K562 (cell line): ENCODE results near the gene ZMYND12. TPM values are rescaled to one million over a fixed set of nuclear protein-coding genes. Genes with fewer than 3 reads are reported as not detected.

Source experiments
- COPS2 ChIP-seq: fragments of 450-650 bp; conservative IDR thresholded peaks from 2 replicates; pipeline ENCODE4 v1.6.1; 2016; ENCODE audit warnings: mild to moderate bottlenecking, moderate library complexity
- EP400 ChIP-seq: fragments of 450-650 bp; IDR thresholded peaks from 2 replicates; pipeline ENCODE4 v1.6.1; 2017; ENCODE audit warnings: antibody characterized with exemption, mild to moderate bottlenecking, moderate library complexity
- GABPB2 ChIP-seq: fragments of 250-450 bp; sonication (Bioruptor Pico); conservative IDR thresholded peaks from 2 replicates; pipeline ENCODE4 v1.5.1; 2021; ENCODE audit warnings: mild to moderate bottlenecking
- KDM5B ChIP-seq: fragments of 200-600 bp; sonication (generic); IDR thresholded peaks from 2 replicates; pipeline ENCODE4 v1.6.1; 2012; ENCODE audit warnings: low read depth, mild to moderate bottlenecking, moderate library complexity, low read length, control low read depth, inconsistent platforms; ENCODE audit not compliant: insufficient replicate concordance
- POU5F1 ChIP-seq: fragments of 150-350 bp; IDR thresholded peaks from 2 replicates; pipeline ENCODE4 v1.6.1; 2014; ENCODE audit warnings: borderline replicate concordance, low read length, low read depth, mild to moderate bottlenecking; ENCODE audit not compliant: partially characterized antibody
- PTRF ChIP-seq: fragments of 450-650 bp; IDR thresholded peaks from 2 replicates; pipeline ENCODE4 v1.6.1; 2016; ENCODE audit warnings: mild to moderate bottlenecking, missing genetic modification characterization, missing compliant biosample characterization
- RBBP5 ChIP-seq: fragments of 200-600 bp; sonication (generic); IDR thresholded peaks from 2 replicates; pipeline ENCODE4 v1.6.1; 2012; ENCODE audit warnings: borderline replicate concordance, mild to moderate bottlenecking, low read length, control low read depth, inconsistent platforms; ENCODE audit not compliant: insufficient read depth, poor library complexity, severe bottlenecking
- TAF9B ChIP-seq: fragments of 450-650 bp; IDR thresholded peaks from 2 replicates; pipeline ENCODE4 v1.6.1; 2018; ENCODE audit warnings: mild to moderate bottlenecking; ENCODE audit not compliant: partially characterized antibody
- ZFX ChIP-seq: sonication (generic); formaldehyde crosslinking; IDR thresholded peaks from 2 replicates; pipeline ENCODE4 v1.8.0; 2022; ENCODE audit warnings: mild to moderate bottlenecking, missing genetic modification reagents, moderate library complexity
- ZNF146 ChIP-seq: IDR thresholded peaks from one replicate; pipeline ENCODE4 v1.6.1; 2018; ENCODE audit warnings: missing compliant biosample characterization; ENCODE audit not compliant: unreplicated experiment
- ZNF253 ChIP-seq: fragments of 250-450 bp; sonication (Bioruptor Pico); conservative IDR thresholded peaks from 2 replicates; pipeline ENCODE4 v1.6.1; 2021; ENCODE audit warnings: mild to moderate bottlenecking
- ZNF431 ChIP-seq: sonication (generic); formaldehyde crosslinking; IDR thresholded peaks from 2 replicates; pipeline ENCODE4 v1.8.0; 2022; ENCODE audit warnings: mild to moderate bottlenecking, missing genetic modification reagents
- polyA plus RNA-seq, 8 experiments: library from polyadenylated mRNA; depleted of rRNA in 4 of 8; stranded (reverse) in 5 of 8; unstranded in 3 of 8; fragments of >200 nt; fragmentation: Nextera tagmentation in 2 of 8; fragmentation: Illumina TruSeq in 1 of 8; extraction: Ambion mirVana in 2 of 8; extraction: Trizol in 1 of 8; gene quantifications; 2 replicates each; pipeline versions ENCODE4 v1.2.1 to v1.2.3, GENCODE V29; 2011 to 2014; ENCODE audit warnings: inconsistent platforms in 1 of 8, missing spikeins in 1 of 8
- total RNA-seq, 7 experiments: library from RNA; depleted of rRNA in 6 of 7; stranded (reverse); fragments of >200 nt in 6 of 7; fragmentation: Illumina TruSeq in 2 of 7; extraction: Trizol in 2 of 7; gene quantifications; 2 replicates each; pipeline versions ENCODE4 v1.2.1 to v1.2.3, GENCODE V29; 2011 to 2021; ENCODE audit warnings: low replicate concordance in 1 of 7
- TF ChIP-seq, protein P1 (sequence below): fragments of 250-450 bp; sonication (Bioruptor Pico); IDR thresholded peaks from 2 replicates; pipeline ENCODE4 v1.5.0; 2021; ENCODE audit warnings: mild to moderate bottlenecking, moderate library complexity
- TF ChIP-seq, protein P2 (sequence below): fragments of 250-450 bp; sonication (Bioruptor Pico); IDR thresholded peaks from 2 replicates; pipeline ENCODE4 v1.5.0; 2020; ENCODE audit warnings: mild to moderate bottlenecking, borderline replicate concordance
- TF ChIP-seq, protein P3 (sequence below): fragments of 450-650 bp; IDR thresholded peaks from 2 replicates; pipeline ENCODE4 v1.6.1; 2016; ENCODE audit warnings: low read depth

ZMYND12 gene
- total and polyA plus RNA-seq, 9 of the 15 experiments (the other 6 are each of a cell fraction or from before 2014, with no cell fraction given), result not detected

DNA sequence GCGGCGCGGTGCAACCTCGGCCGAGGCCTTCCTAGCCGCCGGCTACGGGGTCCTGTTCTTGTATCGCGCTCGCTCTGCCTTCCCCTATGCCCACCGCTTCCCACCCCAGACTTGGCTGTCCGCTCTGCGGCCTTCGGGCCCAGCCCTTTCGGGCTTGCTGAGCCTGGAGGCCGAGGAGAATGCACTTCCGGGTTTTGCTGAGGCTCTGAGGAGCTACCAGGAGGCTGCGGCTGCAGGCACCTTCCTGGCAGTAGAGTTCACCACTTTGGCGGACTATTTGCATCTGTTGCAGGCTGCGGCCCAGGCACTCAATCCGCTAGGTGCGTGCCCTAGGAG is 900 bp upstream of the ZMYND12 start (continued):
- TF ChIP-seq POU5F1, result no peak
- no peak for TF ChIP-seq ZNF146
- peak; percentile 34 for TF ChIP-seq RBBP5
- TF ChIP-seq PTRF (tag), result no peak
- TF ChIP-seq ZNF431, result no peak
- TF ChIP-seq, protein P1, sequence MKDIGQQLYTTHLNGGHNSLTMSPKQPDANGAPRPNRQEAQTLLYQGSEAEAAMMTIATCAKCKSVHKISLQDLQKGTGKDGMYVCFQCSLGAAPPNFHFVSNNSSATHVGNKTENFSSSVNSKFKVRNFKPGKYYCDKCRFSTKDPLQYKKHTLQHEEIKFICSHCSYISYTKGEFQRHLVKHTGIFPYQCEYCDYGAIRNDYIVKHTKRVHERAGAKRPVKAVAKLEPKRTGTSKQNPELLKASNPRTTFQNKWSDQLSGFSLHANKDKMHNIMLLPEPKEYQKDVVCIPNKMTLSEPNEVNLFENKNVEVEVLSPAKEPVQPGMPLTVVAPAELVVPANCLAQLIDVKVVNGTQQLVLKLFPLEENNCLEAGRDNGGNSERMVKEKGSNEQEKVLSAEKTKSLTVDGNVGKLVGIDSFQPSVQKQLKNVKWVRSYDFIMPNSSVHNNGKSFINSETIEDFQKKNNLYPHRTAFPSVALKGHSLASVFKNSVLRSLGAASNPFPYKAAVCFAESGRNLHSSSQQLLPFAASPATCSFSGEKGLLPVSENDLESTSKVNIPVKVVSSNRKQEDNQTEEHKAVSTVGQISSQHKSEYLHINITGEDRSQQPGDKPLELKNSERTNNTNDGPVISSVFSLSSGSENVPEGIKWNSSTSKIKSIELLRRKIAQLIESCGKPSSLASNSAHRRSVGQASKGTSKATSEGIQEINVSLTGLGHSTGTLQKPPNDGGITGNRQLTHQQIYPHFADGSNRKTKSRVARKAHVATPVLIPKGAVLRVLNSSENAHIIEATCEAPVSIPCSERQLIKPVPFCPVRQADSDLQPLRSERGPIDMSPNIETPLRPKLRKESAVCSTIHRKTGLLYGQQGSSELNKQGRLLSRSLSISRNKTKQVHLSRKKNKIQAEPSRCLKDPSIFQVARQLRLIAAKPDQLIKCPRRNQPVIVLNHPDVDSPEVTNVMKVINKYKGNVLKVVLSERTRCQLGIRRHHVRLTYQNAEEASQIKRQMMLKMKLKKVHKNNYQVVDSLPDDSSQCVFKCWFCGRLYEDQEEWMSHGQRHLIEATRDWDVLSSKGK (CRISPR knock-in tag), result no peak
- TF ChIP-seq EP400, result peak; percentile 74; the same call in 1 of the 2 replicates
- TF ChIP-seq, protein P2, sequence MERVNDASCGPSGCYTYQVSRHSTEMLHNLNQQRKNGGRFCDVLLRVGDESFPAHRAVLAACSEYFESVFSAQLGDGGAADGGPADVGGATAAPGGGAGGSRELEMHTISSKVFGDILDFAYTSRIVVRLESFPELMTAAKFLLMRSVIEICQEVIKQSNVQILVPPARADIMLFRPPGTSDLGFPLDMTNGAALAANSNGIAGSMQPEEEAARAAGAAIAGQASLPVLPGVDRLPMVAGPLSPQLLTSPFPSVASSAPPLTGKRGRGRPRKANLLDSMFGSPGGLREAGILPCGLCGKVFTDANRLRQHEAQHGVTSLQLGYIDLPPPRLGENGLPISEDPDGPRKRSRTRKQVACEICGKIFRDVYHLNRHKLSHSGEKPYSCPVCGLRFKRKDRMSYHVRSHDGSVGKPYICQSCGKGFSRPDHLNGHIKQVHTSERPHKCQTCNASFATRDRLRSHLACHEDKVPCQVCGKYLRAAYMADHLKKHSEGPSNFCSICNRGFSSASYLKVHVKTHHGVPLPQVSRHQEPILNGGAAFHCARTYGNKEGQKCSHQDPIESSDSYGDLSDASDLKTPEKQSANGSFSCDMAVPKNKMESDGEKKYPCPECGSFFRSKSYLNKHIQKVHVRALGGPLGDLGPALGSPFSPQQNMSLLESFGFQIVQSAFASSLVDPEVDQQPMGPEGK, result no peak
- TF ChIP-seq, protein P3, sequence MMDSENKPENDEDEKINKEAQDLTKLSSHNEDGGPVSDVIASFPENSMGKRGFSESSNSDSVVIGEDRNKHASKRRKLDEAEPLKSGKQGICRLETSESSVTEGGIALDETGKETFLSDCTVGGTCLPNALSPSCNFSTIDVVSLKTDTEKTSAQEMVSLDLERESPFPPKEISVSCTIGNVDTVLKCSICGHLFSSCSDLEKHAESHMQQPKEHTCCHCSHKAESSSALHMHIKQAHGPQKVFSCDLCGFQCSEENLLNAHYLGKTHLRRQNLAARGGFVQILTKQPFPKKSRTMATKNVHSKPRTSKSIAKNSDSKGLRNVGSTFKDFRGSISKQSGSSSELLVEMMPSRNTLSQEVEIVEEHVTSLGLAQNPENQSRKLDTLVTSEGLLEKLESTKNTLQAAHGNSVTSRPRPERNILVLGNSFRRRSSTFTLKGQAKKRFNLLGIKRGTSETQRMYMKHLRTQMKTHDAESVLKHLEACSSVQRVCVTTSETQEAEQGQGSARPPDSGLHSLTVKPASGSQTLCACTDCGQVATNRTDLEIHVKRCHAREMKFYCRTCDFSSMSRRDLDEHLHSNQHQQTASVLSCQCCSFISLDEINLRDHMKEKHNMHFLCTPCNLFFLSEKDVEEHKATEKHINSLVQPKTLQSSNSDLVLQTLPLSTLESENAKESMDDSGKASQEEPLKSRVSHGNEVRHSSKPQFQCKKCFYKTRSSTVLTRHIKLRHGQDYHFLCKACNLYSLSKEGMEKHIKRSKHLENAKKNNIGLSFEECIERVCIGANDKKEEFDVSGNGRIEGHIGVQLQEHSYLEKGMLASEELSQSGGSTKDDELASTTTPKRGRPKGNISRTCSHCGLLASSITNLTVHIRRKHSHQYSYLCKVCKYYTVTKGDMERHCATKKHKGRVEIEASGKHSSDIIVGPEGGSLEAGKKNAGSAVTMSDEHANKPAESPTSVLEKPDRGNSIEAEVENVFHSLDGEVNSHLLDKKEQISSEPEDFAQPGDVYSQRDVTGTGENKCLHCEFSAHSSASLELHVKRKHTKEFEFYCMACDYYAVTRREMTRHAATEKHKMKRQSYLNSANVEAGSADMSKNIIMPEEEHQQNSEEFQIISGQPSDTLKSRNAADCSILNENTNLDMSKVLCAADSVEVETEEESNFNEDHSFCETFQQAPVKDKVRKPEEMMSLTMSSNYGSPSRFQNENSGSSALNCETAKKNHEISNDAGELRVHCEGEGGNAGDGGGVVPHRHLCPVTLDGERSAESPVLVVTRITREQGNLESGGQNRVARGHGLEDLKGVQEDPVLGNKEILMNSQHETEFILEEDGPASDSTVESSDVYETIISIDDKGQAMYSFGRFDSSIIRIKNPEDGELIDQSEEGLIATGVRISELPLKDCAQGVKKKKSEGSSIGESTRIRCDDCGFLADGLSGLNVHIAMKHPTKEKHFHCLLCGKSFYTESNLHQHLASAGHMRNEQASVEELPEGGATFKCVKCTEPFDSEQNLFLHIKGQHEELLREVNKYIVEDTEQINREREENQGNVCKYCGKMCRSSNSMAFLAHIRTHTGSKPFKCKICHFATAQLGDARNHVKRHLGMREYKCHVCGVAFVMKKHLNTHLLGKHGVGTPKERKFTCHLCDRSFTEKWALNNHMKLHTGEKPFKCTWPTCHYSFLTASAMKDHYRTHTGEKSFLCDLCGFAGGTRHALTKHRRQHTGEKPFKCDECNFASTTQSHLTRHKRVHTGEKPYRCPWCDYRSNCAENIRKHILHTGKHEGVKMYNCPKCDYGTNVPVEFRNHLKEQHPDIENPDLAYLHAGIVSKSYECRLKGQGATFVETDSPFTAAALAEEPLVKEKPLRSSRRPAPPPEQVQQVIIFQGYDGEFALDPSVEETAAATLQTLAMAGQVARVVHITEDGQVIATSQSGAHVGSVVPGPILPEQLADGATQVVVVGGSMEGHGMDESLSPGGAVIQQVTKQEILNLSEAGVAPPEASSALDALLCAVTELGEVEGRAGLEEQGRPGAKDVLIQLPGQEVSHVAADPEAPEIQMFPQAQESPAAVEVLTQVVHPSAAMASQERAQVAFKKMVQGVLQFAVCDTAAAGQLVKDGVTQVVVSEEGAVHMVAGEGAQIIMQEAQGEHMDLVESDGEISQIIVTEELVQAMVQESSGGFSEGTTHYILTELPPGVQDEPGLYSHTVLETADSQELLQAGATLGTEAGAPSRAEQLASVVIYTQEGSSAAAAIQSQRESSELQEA, result no peak
- no peak for TF ChIP-seq COPS2
- TF ChIP-seq ZNF253 (CRISPR knock-in tag), result no peak
- TF ChIP-seq TAF9B, result no peak
- no peak for TF ChIP-seq KDM5B
- TF ChIP-seq GABPB2 (CRISPR knock-in tag), result no peak
- TF ChIP-seq ZFX, result peak; percentile 68
